A549 (cell line): Measurements from ENCODE around the gene ZNF438. TPM values are rescaled to one million over a fixed set of nuclear protein-coding genes. Genes with fewer than 3 reads are reported as not detected.

Experiments used
- ATAC-seq, 2 experiments: fragments of 200-7000 bp in 1 of 2; fragments of >200 bp in 1 of 2; cut with Nextera tagmentation in 1 of 2; cut with Tn5 transposase in 1 of 2; 3 replicates each; pipeline versions ENCODE4 v1.8.0 to v1.9.1; 2018 to 2020; ENCODE audit warnings: mild to moderate bottlenecking in 1 of 2, moderate library complexity in 1 of 2
- CTCF ChIA-PET: fragments of 300-600 bp; sonication (Branson Sonifier 250); formaldehyde crosslinking; extraction: SDS; loops from one replicate; lab custom pipeline; 2021; ENCODE audit warnings: antibody characterized with exemption, inconsistent platforms; lab: Yijun Ruan, JAX
- POLR2A ChIA-PET: fragments of 350-600 bp; formaldehyde crosslinking; extraction: SDS; loops from one replicate; lab custom pipeline; 2021; ENCODE audit warnings: antibody characterized with exemption, inconsistent platforms; lab: Yijun Ruan, JAX
- DNase-seq, 2 experiments: peaks; one replicate each; pipeline versions ENCODE4 v3.0.0 to v3.0.0-alpha.2; 2011 to 2016; ENCODE audit warnings: low read depth in 1 of 2, low spot score in 1 of 2
- FAIRE-seq: peaks from 2 replicates; lab custom pipeline; 2011; peaks lifted over from hg19 to GRCh38; lab: Jason Lieb, UNC
- H3K27ac ChIP-seq, 2 experiments: fragments of >200 bp; sonication (Bioruptor Twin); formaldehyde crosslinking; 3 replicates each; pipeline ENCODE4 v1.5.1; 2016 to 2017
- H3K4me1 ChIP-seq: fragments of >200 bp; sonication (Bioruptor Twin); formaldehyde crosslinking; 3 replicates; pipeline ENCODE4 v1.6.1; 2016
- H3K4me2 ChIP-seq: fragments of >200 bp; sonication (Bioruptor Twin); formaldehyde crosslinking; 3 replicates; pipeline ENCODE4 v1.6.1; 2016
- H3K4me3 ChIP-seq: fragments of >200 bp; sonication (Bioruptor Twin); formaldehyde crosslinking; 3 replicates; pipeline ENCODE4 v1.5.1; 2016
- H3K9me3 ChIP-seq: fragments of >200 bp; sonication (Bioruptor Twin); formaldehyde crosslinking; 3 replicates; pipeline ENCODE4 v1.6.1; 2016
- ATOH8 ChIP-seq: fragments of 250-450 bp; sonication (Bioruptor Pico); IDR thresholded peaks from 2 replicates; pipeline ENCODE4 v1.5.0; 2020; ENCODE audit warnings: low read depth, mild to moderate bottlenecking, moderate library complexity
- BCL3 ChIP-seq: fragments of >200 bp; sonication (Bioruptor Twin); formaldehyde crosslinking; IDR thresholded peaks from 3 replicates; pipeline ENCODE4 v1.6.1; 2016
- CEBPB ChIP-seq, 2 experiments: fragments of >200 bp in 1 of 2; sonication (Bioruptor Twin) in 1 of 2; formaldehyde crosslinking in 1 of 2; IDR thresholded peaks; 2 replicates each; pipeline ENCODE4 v1.6.1; 2012 to 2016
- CHD2 ChIP-seq: fragments of 150-350 bp; IDR thresholded peaks from 2 replicates; pipeline ENCODE4 v1.6.1; 2014; ENCODE audit warnings: low read length; ENCODE audit not compliant: partially characterized antibody
- CHD4 ChIP-seq: fragments of 200-600 bp; sonication (generic); IDR thresholded peaks from 2 replicates; pipeline ENCODE4 v1.6.1; 2016; ENCODE audit warnings: antibody characterized with exemption, mild to moderate bottlenecking, borderline replicate concordance
- CTCF ChIP-seq: fragments of >200 bp; sonication (Bioruptor Twin); formaldehyde crosslinking; IDR thresholded peaks from 3 replicates; pipeline ENCODE4 v1.5.1; 2016
- E2F6 ChIP-seq: IDR thresholded peaks from 2 replicates; pipeline ENCODE4 v1.6.1; 2012; ENCODE audit warnings: low read depth, borderline replicate concordance
- EHF ChIP-seq: fragments of 250-450 bp; sonication (Bioruptor Pico); IDR thresholded peaks from 2 replicates; pipeline ENCODE4 v1.5.0; 2020; ENCODE audit warnings: mild to moderate bottlenecking
- ELK1 ChIP-seq: fragments of 150-350 bp; IDR thresholded peaks from 2 replicates; pipeline ENCODE4 v1.6.1; 2014; ENCODE audit warnings: low read depth, mild to moderate bottlenecking, low read length
- EP300 ChIP-seq, 2 experiments: fragments of >200 bp; sonication (Bioruptor Twin); formaldehyde crosslinking; IDR thresholded peaks; 2 replicates in 1 of 2; 3 replicates in 1 of 2; pipeline ENCODE4 v1.6.1; 2016 to 2017
- ESRRA ChIP-seq: fragments of 150-350 bp; IDR thresholded peaks from 2 replicates; pipeline ENCODE4 v1.6.1; 2014; ENCODE audit warnings: mild to moderate bottlenecking, low read length, borderline replicate concordance
- FOXS1 ChIP-seq: fragments of 250-450 bp; sonication (Bioruptor Pico); IDR thresholded peaks from 2 replicates; pipeline ENCODE4 v1.5.0; 2020; ENCODE audit warnings: mild to moderate bottlenecking, moderate library complexity
- GATA3 ChIP-seq: IDR thresholded peaks from 2 replicates; pipeline ENCODE4 v1.6.1; 2012; ENCODE audit warnings: borderline replicate concordance
- HES2 ChIP-seq: fragments of >200 bp; sonication (Bioruptor Twin); formaldehyde crosslinking; IDR thresholded peaks from 2 replicates; pipeline ENCODE4 v1.6.1; 2016
- HMGXB4 ChIP-seq: fragments of 250-450 bp; sonication (Bioruptor Pico); IDR thresholded peaks from 2 replicates; pipeline ENCODE4 v1.5.0; 2021; ENCODE audit warnings: mild to moderate bottlenecking, moderate library complexity, borderline replicate concordance
- JUNB ChIP-seq: fragments of >200 bp; sonication (Bioruptor Twin); formaldehyde crosslinking; IDR thresholded peaks from 2 replicates; pipeline ENCODE4 v1.6.1; 2016
- KDM1A ChIP-seq: fragments of 200-600 bp; sonication (generic); IDR thresholded peaks from 2 replicates; pipeline ENCODE4 v1.6.1; 2016; ENCODE audit warnings: low read depth, mild to moderate bottlenecking
- KDM5A ChIP-seq: fragments of 200-600 bp; sonication (generic); IDR thresholded peaks from 2 replicates; pipeline ENCODE4 v1.6.1; 2016; ENCODE audit warnings: antibody characterized with exemption, mild to moderate bottlenecking
- MAX ChIP-seq: IDR thresholded peaks from 2 replicates; pipeline ENCODE4 v1.6.1; 2012
- MYC ChIP-seq: IDR thresholded peaks from 2 replicates; pipeline ENCODE4 v1.6.1; 2012; ENCODE audit warnings: mild to moderate bottlenecking, inconsistent platforms, low read length, improper control_type of control experiment, borderline replicate concordance
- NPAS2 ChIP-seq: fragments of 250-450 bp; sonication (Bioruptor Pico); IDR thresholded peaks from 2 replicates; pipeline ENCODE4 v1.8.0; 2022; ENCODE audit warnings: mild to moderate bottlenecking, moderate library complexity, borderline replicate concordance
- NR3C1 ChIP-seq: fragments of >200 bp; sonication (Bioruptor Twin); formaldehyde crosslinking; IDR thresholded peaks from 3 replicates; pipeline ENCODE4 v1.6.1; 2017
- PBX3 ChIP-seq: IDR thresholded peaks from 2 replicates; pipeline ENCODE4 v1.6.1; 2012
- RARB ChIP-seq: fragments of 250-450 bp; sonication (Bioruptor Pico); IDR thresholded peaks from 2 replicates; pipeline ENCODE4 v1.8.0; 2021; ENCODE audit warnings: mild to moderate bottlenecking, moderate library complexity
- RNF2 ChIP-seq: fragments of 200-600 bp; sonication (generic); IDR thresholded peaks from 2 replicates; pipeline ENCODE4 v1.6.1; 2016; ENCODE audit warnings: low read depth, mild to moderate bottlenecking, antibody characterized with exemption, moderate library complexity, borderline replicate concordance
- SMC3 ChIP-seq: fragments of >200 bp; sonication (Bioruptor Twin); formaldehyde crosslinking; IDR thresholded peaks from 3 replicates; pipeline ENCODE4 v1.6.1; 2018; ENCODE audit warnings: inconsistent platforms
- USF2 ChIP-seq: fragments of 450-650 bp; IDR thresholded peaks from 2 replicates; pipeline ENCODE4 v1.6.1; 2014; ENCODE audit warnings: antibody characterized with exemption
- ZSCAN20 ChIP-seq: fragments of 250-450 bp; sonication (Bioruptor Pico); IDR thresholded peaks from 2 replicates; pipeline ENCODE4 v1.8.0; 2022; ENCODE audit warnings: mild to moderate bottlenecking, moderate library complexity
- WGBS: methylation state at CpG from one replicate; pipeline ENCODE4 v1.1.6; 2017; ENCODE audit errors: missing lambda C conversion rate; 5-methylcytosine and 5-hydroxymethylcytosine counted together
- polyA plus RNA-seq, 4 experiments: library from polyadenylated mRNA; depleted of rRNA in 3 of 4; stranded (reverse); fragments of >200 nt; fragmentation: RNase III in 1 of 4; extraction: RNeasy Plus Mini Kit Qiagen cat#74134 plus additional on column Dnase treatment in 1 of 4; gene quantifications; 2 replicates in 3 of 4; 3 replicates in 1 of 4; pipeline ENCODE4 v1.2.3, GENCODE V29; 2011 to 2017

The ZNF438 gene
- polyA plus RNA-seq, 2 of the 4 experiments (the other 2 are of a cell fraction): 2.2 to 4.5 TPM

GRCh38 chr10:30877111-30877510 is 154.6 kb downstream of the ZNF438 start:
- TF ChIP-seq SMC3: no peak
- TF ChIP-seq ELK1: no peak
- no peak for TF ChIP-seq ZSCAN20
- no peak for TF ChIP-seq ATOH8 (CRISPR knock-in tag)
- TF ChIP-seq ESRRA: no peak
- TF ChIP-seq RNF2: no peak
- TF ChIP-seq PBX3: no peak
- TF ChIP-seq HMGXB4: no peak
- TF ChIP-seq EHF (CRISPR knock-in tag): no peak
- no peak for TF ChIP-seq NR3C1
- TF ChIP-seq EP300 (IDR thresholded peaks at IDR 0.05): no peak
- Histone ChIP-seq H3K27ac (no peak overlapping the region), H3K4me2 (no peak overlapping the region), H3K9me3 (no peaks in the 10 kb centered on the region), H3K4me1 (no peaks in the 10 kb centered on the region), H3K4me3 (no peak overlapping the region)
- DNase-seq (no peak), FAIRE-seq (no peak), ATAC-seq (no peak)
- POLR2A ChIA-PET: no interaction called here
- CTCF ChIA-PET: interaction anchor here (1.3 to 1.5 kb wide), 2 partner anchors 18 to 33 kb away, joined by 3 to 4 read pairs; no protein-coding TSS in a partner anchor

GRCh38 chr10:30873411-30873810 is 158.3 kb downstream of the ZNF438 start:
- Histone ChIP-seq H3K27ac (no peak overlapping the region), H3K4me2 (no peak overlapping the region), H3K4me3 (no peak overlapping the region), H3K9me3 (no peaks in the 10 kb centered on the region), H3K4me1 (no peaks in the 10 kb centered on the region)
- DNase-seq (no peak), ATAC-seq (no peak), FAIRE-seq (no peak)
- TF ChIP-seq CTCF: no peak
- TF ChIP-seq CHD2: no peak
- TF ChIP-seq KDM1A: no peak
- no peak for TF ChIP-seq RARB
- no peak for TF ChIP-seq JUNB
- TF ChIP-seq GATA3: no peak
- TF ChIP-seq KDM5A: no peak
- no peak for TF ChIP-seq E2F6
- TF ChIP-seq CHD4: no peak
- TF ChIP-seq NPAS2 (CRISPR knock-in tag): no peak
- no peak for TF ChIP-seq FOXS1 (CRISPR knock-in tag)
- no peak for TF ChIP-seq BCL3
- TF ChIP-seq USF2: no peak
- TF ChIP-seq MAX: no peak
- TF ChIP-seq HES2: no peak
- TF ChIP-seq CEBPB (IDR thresholded peaks at IDR 0.05): no peak
- TF ChIP-seq SMC3: no peak
- TF ChIP-seq MYC: no peak
- ChIA-PET CTCF (no interaction called here), POLR2A (no interaction called here)
- WGBS: 83% methylated on average over 1 of the region's 1 CpG
